Activated T-cell treated with anti-CD3 and anti-CD28 coated beads for 1 hour (primary cell): ENCODE measurements around the gene TRPV2.

Source experiments
- DNase-seq: peaks from one replicate; pipeline ENCODE4 v3.0.0-alpha.2; 2020; ENCODE audit warnings: low read depth

The TRPV2 gene

GRCh38 chr17:16407911-16408588, 7.3 kb upstream of the TRPV2 start:
- no peak for DNase-seq

- DNase-seq: no peak
These were observed 2.0 kb downstream of the TRPV2 start for GRCh38 chr17:16417399-16417798.

- DNase-seq: no peak
These were observed 2.7 kb downstream of the TRPV2 start for GRCh38 chr17:16417896-16418684.

- DNase-seq: no peak
These were observed 3.3 kb downstream of the TRPV2 start for GRCh38 chr17:16418685-16419068.

- no peak for DNase-seq
These were observed 3.9 kb downstream of the TRPV2 start for GRCh38 chr17:16419074-16419928.

- no peak for DNase-seq
These were observed 4.5 kb downstream of the TRPV2 start for GRCh38 chr17:16419929-16420271.

GRCh38 chr17:16422416-16422815, 7.0 kb downstream of the TRPV2 start:
- no peak for DNase-seq

GRCh38 chr17:16423226-16423872, 8.0 kb downstream of the TRPV2 start:
- no peak for DNase-seq

- no peak for DNase-seq
These were observed 9.8 kb downstream of the TRPV2 start for GRCh38 chr17:16425202-16425601.

- DNase-seq: no peak
These were observed 10.6 kb downstream of the TRPV2 start for GRCh38 chr17:16425698-16426659.

- no peak for DNase-seq
These were observed 11.6 kb downstream of the TRPV2 start for GRCh38 chr17:16427020-16427419.

- DNase-seq: peak; percentile 40
These were observed 12.9 kb downstream of the TRPV2 start for GRCh38 chr17:16428098-16428882.

- DNase-seq: no peak
These were observed 13.7 kb downstream of the TRPV2 start for GRCh38 chr17:16429083-16429482.

GRCh38 chr17:16430650-16431049, 15.3 kb downstream of the TRPV2 start:
- DNase-seq: no peak

- DNase-seq: no peak
These were observed 16.6 kb downstream of the TRPV2 start for GRCh38 chr17:16432017-16432416.

- no peak for DNase-seq
These were observed 18.1 kb downstream of the TRPV2 start for GRCh38 chr17:16433514-16433913.

- no peak for DNase-seq
These were observed 19.3 kb downstream of the TRPV2 start for GRCh38 chr17:16434662-16435061.

GRCh38 chr17:16435925-16436886, 20.8 kb downstream of the TRPV2 start:
- DNase-seq: no peak

- DNase-seq: no peak
These were observed 21.7 kb downstream of the TRPV2 start for GRCh38 chr17:16437083-16437482.
